Transverse colon (tissue), 4 donors: ENCODE data around the gene ADCY2. TPM values are rescaled to one million over a fixed set of nuclear protein-coding genes. Genes with fewer than 3 reads are reported as not detected.

Experiments used
- DNase-seq: peaks from one replicate; pipeline ENCODE4 v3.0.0-alpha.2; 2019
- H3K27ac ChIP-seq, 4 donors: fragments of 200-600 bp; sonication (generic); 2 replicates each; pipeline ENCODE4 v1.5.1; 2016 to 2018; ENCODE audit warnings: inconsistent platforms in 4 of 4
- H3K27me3 ChIP-seq: fragments of 200-600 bp; sonication (generic); 2 replicates; pipeline ENCODE4 v1.5.1; 2017; ENCODE audit warnings: inconsistent platforms
- H3K36me3 ChIP-seq, 4 donors: fragments of 200-600 bp; sonication (generic); 2 replicates each; pipeline ENCODE4 v1.5.1; 2017 to 2019; ENCODE audit warnings: inconsistent platforms in 4 of 4
- H3K4me1 ChIP-seq, 4 donors: fragments of 200-600 bp; sonication (generic); 2 replicates each; pipeline ENCODE4 v1.5.1; 2017 to 2020; ENCODE audit warnings: inconsistent platforms in 4 of 4
- H3K4me3 ChIP-seq, 4 donors: fragments of 200-600 bp; sonication (generic); 1 replicate in 1 of 4; 2 replicates in 3 of 4; pipeline versions ENCODE4 v1.5.1 to v1.6.1; 2017 to 2019; ENCODE audit warnings: inconsistent platforms in 4 of 4
- H3K9me3 ChIP-seq, 2 donors: fragments of 200-600 bp; sonication (generic); 2 replicates each; pipeline ENCODE4 v1.5.1; 2017 to 2019; ENCODE audit warnings: inconsistent platforms in 2 of 2
- EP300 ChIP-seq: sonication (generic); formaldehyde crosslinking; IDR thresholded peaks from one replicate; pipeline ENCODE4 v1.6.1; 2017; ENCODE audit warnings: antibody characterized with exemption, low read depth
- POLR2A ChIP-seq: fragments of 450-650 bp; IDR thresholded peaks from one replicate; pipeline ENCODE4 v1.6.1; 2016; ENCODE audit warnings: antibody characterized with exemption, mild to moderate bottlenecking, moderate library complexity
- POLR2AphosphoS5 ChIP-seq, 3 donors: sonication (generic); formaldehyde crosslinking; IDR thresholded peaks; one replicate each; pipeline ENCODE4 v1.6.1; 2016; ENCODE audit warnings: antibody characterized with exemption in 3 of 3
- WGBS, 2 donors: methylation state at CpG; one replicate each; pipeline ENCODE4 v1.1.5; 2018; ENCODE audit warnings: low coverage in 1 of 2; 5-methylcytosine and 5-hydroxymethylcytosine counted together
- in situ Hi-C, 4 donors: fragments of 200-750 bp; cut with MboI; loops; one replicate each; pipeline versions ENCODE4 v1.15.0 to v1.15.1; 2017; ENCODE audit warnings: low sequenced_read_pairs in 3 of 4, low pct_ligation_motif_present in 1 of 4, low pct_unique_long_range_greater_than_20kb in 1 of 4
- intact Hi-C: fragments of 100-400 bp; cut with DNase I; formaldehyde crosslinking; loops from one replicate; pipeline ENCODE4 v1.15.1; 2023; ENCODE audit warnings: low total_unique reads
- total RNA-seq, 4 donors: library from RNA; depleted of rRNA; stranded (reverse); fragments of >200 nt; gene quantifications; one replicate each; pipeline ENCODE4 v1.1.0, GENCODE V29; 2016
- TF ChIP-seq, protein P1 (sequence below), 5 experiments: fragments of 200-600 bp in 3 of 5; fragments of 450-650 bp in 2 of 5; sonication (generic) in 3 of 5; IDR thresholded peaks; 1 replicate in 2 of 5; 2 replicates in 3 of 5; pipeline ENCODE4 v1.5.1; 2016 to 2017; ENCODE audit warnings: antibody characterized with exemption in 5 of 5, inconsistent platforms in 3 of 5, mild to moderate bottlenecking in 2 of 5, moderate library complexity in 1 of 5

The ADCY2 gene
- total RNA-seq, 4 donors from 2014 or later: 1.4 to 4.5 (median 3.1) TPM

DNA sequence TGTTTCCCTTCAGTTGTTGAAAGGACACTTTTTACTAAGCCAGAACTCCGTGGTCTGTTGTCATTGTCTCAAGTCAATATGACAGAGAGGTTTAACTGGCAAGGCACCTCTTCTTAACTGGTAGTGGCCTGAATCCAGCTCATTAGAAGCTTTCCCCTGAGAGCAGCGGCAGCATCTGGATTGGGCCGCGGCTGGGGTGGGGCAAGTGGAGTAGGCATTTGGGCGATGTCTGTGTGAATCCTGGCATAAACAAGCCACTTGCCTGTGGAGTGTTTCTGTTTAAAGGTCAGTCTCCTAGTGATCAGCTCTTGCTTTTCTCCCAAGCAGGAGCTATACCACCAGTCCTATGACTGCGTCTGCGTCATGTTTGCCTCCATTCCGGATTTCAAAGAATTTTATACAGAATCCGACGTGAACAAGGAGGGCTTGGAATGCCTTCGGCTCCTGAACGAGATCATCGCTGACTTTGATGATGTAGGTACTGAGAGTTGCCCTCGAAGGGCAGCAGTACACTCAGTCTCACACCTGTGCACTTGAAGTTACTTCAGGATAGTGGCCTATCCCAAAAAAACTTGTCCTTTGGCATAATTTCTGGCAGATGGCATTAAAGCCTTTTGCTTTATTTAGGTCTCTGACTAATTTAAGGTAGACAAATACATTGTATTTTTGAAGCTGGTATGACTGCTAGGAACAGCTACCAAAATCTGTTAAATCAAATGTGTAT, 406.1 kb downstream of the ADCY2 start:
- H3K27me3 ChIP-seq: no peaks in the 10 kb centered on the region
- no peak for DNase-seq
- no peak overlapping the region for H3K4me3 ChIP-seq
- no peak for TF ChIP-seq POLR2AphosphoS5 (IDR thresholded peaks at IDR 0.05)
- TF ChIP-seq, protein P1, sequence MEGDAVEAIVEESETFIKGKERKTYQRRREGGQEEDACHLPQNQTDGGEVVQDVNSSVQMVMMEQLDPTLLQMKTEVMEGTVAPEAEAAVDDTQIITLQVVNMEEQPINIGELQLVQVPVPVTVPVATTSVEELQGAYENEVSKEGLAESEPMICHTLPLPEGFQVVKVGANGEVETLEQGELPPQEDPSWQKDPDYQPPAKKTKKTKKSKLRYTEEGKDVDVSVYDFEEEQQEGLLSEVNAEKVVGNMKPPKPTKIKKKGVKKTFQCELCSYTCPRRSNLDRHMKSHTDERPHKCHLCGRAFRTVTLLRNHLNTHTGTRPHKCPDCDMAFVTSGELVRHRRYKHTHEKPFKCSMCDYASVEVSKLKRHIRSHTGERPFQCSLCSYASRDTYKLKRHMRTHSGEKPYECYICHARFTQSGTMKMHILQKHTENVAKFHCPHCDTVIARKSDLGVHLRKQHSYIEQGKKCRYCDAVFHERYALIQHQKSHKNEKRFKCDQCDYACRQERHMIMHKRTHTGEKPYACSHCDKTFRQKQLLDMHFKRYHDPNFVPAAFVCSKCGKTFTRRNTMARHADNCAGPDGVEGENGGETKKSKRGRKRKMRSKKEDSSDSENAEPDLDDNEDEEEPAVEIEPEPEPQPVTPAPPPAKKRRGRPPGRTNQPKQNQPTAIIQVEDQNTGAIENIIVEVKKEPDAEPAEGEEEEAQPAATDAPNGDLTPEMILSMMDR (IDR thresholded peaks at IDR 0.05): no peak
- TF ChIP-seq EP300: no peak
- no peak for TF ChIP-seq POLR2A
- no peak overlapping the region for H3K27ac ChIP-seq
- H3K36me3 ChIP-seq: no peaks in the 10 kb centered on the region
- intact Hi-C loops: no loop called here
- in situ Hi-C loops: no loop called here
- H3K9me3 ChIP-seq: no peaks in the 10 kb centered on the region
- H3K4me1 ChIP-seq: no peaks in the 10 kb centered on the region
- 76 to 82% methylated on average over 9 to 14 of the region's 14 CpGs for WGBS, 2 donors

DNA sequence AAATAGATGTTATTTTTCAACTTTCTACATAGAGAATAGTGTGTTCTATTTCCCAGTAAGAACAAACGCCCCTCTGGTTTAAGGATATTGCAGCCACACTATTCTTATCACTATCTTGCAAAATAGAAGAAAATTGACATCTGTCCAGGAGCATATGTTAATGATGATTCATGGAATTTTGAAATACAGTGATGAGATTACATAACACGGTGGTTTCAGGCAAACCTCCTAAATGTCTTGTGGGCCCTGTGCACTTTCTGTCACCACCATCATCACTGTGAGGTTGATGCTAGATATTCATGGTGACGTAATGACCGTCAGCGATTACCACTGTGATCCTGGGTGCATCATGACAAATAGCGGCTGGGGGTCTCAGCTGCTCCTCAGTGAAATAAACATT, 406.9 kb downstream of the ADCY2 start:
- Histone ChIP-seq H3K4me1 (no peaks in the 10 kb centered on the region), H3K36me3 (no peaks in the 10 kb centered on the region), H3K9me3 (no peaks in the 10 kb centered on the region), H3K27me3 (no peaks in the 10 kb centered on the region), H3K27ac (no peak overlapping the region), H3K4me3 (no peak overlapping the region)
- in situ Hi-C loops: no loop called here
- WGBS, 2 donors: 79 to 83% methylated on average over 2 to 6 of the region's 6 CpGs
- intact Hi-C loops: no loop called here
- TF ChIP-seq, protein P1 (IDR thresholded peaks at IDR 0.05): no peak
- TF ChIP-seq POLR2AphosphoS5 (IDR thresholded peaks at IDR 0.05) (no peak), POLR2A (no peak), EP300 (no peak)
- no peak for DNase-seq

DNA sequence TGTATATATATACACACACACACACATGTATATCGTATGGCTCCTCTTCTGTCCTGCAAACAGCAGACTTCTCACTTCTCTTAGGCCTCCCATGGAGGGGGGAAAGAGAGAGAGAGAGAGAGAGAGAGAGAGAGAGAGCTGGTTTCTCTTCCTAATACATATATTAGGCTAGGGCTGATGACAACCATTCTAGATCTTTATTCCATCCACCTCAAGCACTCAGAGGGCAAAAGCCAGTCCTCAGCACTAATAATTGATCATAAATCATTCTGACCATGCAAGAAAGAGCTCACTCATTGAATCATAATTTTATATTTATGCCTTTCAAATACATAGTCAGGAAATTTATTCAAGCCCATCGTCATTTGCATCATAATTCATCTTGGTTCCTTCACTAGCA, 408.0 kb downstream of the ADCY2 start:
- DNase-seq: no peak
- no peaks in the 10 kb centered on the region for H3K9me3 ChIP-seq
- intact Hi-C loops: no loop called here
- in situ Hi-C loops: no loop called here
- no peak overlapping the region for H3K27ac ChIP-seq
- no peaks in the 10 kb centered on the region for H3K36me3 ChIP-seq
- H3K4me1 ChIP-seq: no peaks in the 10 kb centered on the region
- no peak for TF ChIP-seq POLR2A
- TF ChIP-seq POLR2AphosphoS5 (IDR thresholded peaks at IDR 0.05): no peak
- TF ChIP-seq, protein P1 (IDR thresholded peaks at IDR 0.05): no peak
- TF ChIP-seq EP300: no peak
- H3K27me3 ChIP-seq: no peaks in the 10 kb centered on the region
- no peak overlapping the region for H3K4me3 ChIP-seq
- 72 to 74% methylated on average over 2 of the region's 2 CpGs for WGBS, 2 donors

DNA sequence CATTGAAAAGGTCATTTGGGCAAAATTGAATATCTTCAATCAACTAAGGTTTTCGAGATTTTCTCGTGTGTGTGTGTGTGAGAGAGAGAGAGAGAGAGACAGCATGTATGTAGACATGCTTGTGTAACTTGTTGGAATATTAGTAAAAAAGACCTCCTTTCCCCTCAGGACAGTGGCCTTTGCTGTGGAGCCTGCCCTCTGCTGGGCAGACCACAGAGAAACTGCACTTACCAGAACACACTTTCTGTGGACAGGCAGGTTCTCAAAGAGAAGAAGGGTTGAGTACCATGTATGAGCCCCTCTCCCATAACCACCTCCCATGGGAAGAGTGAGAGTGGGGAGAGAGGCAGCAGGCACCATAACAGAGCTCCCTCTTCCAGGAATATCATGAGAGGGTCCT, 409.4 kb downstream of the ADCY2 start:
- Histone ChIP-seq H3K4me3 (no peak overlapping the region), H3K36me3 (no peaks in the 10 kb centered on the region), H3K27ac (no peak overlapping the region), H3K27me3 (no peaks in the 10 kb centered on the region), H3K4me1 (no peaks in the 10 kb centered on the region), H3K9me3 (no peaks in the 10 kb centered on the region)
- no peak for DNase-seq
- TF ChIP-seq POLR2A (no peak), POLR2AphosphoS5 (IDR thresholded peaks at IDR 0.05) (no peak), EP300 (no peak)
- TF ChIP-seq, protein P1 (IDR thresholded peaks at IDR 0.05): no peak
- WGBS, 2 donors: 80 to 96% methylated on average over 2 of the region's 2 CpGs
- intact Hi-C loops: no loop called here
- in situ Hi-C loops: no loop called here
